Measurements from ENCODE around the gene IQSEC1.

Gene IQSEC1

DNA sequence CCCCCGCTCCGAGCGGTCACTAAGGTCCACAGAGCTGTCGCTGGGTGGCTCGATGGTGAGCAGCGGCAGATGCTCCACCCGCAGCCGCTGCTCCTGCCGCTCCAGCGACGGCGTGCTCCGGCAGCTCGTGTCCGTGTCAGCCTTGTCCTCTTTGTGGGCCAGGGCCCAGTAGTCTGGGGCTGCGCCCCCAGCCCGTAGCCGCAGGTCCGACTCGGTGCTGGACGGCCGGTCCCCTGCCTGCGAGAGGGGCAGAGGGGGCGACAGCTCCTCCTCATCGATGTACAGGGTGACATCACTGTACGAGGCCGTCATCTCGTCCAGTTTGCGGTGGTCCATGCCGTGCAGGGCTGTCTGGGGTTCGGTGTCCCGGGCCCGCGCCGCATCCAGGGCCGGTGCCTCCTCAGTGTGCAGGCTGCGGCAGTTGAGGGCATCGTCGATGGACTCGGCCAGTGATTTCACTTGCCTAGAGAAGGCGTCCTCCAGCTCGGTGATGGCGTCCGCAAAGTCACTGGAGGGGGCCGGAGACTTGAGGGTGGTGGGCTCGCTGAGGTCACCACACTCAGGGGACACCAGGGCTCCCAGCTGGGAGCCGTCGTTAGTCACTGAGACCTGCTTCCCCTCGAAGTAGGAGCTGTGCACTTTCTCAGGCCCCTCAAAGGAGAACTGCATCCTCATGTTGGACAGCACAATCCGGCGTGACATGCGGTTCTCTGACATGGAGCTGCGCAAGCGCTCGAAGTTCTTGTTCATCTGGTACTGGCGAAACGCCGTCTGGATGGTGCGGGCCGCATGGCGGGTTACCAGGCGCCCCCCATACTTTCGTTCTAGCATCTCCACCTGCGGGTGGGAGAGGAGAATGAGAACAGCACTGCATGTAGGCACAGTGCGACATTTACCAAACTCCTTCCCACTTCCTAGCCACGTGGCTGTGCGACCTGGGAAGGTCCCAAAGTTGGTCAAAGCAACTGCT, 137.1 kb downstream of the IQSEC1 start:
- TF ChIP-seq, protein P1, sequence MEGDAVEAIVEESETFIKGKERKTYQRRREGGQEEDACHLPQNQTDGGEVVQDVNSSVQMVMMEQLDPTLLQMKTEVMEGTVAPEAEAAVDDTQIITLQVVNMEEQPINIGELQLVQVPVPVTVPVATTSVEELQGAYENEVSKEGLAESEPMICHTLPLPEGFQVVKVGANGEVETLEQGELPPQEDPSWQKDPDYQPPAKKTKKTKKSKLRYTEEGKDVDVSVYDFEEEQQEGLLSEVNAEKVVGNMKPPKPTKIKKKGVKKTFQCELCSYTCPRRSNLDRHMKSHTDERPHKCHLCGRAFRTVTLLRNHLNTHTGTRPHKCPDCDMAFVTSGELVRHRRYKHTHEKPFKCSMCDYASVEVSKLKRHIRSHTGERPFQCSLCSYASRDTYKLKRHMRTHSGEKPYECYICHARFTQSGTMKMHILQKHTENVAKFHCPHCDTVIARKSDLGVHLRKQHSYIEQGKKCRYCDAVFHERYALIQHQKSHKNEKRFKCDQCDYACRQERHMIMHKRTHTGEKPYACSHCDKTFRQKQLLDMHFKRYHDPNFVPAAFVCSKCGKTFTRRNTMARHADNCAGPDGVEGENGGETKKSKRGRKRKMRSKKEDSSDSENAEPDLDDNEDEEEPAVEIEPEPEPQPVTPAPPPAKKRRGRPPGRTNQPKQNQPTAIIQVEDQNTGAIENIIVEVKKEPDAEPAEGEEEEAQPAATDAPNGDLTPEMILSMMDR (IDR thresholded peaks at IDR 0.05; ENCODE audit: extremely low read depth, missing control alignments) = no peak
- DNase-seq (ENCODE audit: low spot score) = no peak

DNA sequence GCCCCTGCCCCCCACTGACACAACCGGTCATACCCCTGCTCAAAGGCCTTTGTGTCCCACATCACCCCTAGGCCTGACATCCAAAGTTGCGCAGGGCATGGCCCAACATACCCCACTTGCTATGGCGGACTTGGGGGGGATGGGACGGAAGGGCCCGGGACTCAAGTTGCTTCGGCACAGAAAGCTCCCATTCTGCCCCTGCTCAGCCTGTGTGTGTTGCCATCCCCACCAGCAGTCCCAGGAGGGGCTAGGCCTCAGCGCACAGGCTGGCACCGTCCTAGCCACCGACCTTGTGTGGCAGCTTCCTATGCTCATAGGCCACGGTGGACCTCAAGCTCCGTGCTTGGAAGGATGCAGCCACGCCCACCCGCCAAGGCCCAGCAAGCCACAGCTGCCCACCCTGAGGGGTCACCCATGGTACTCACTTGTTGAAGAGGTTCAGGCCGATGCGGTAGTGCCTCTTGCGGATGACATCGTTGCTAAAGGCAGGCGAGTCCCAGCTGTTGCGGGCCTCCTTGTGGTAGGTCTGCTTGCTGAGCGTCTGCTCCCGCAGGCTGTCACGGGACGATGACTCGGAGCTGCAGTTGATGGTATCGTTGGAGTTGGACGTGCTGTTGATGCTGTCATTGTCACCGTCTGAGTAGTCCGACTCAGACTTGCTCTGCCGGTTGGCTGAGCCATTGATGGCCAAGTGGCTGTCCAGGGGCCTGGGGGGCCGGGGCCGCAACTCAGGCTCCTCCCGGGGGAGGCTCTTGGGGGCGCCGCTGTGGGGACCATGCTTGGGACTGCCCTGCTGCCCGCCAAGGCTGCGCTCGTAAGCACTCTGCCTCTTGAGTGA, 138.0 kb downstream of the IQSEC1 start:
- DNase-seq (ENCODE audit: low spot score) = no peak
- TF ChIP-seq, protein P1 (IDR thresholded peaks at IDR 0.05; ENCODE audit: extremely low read depth, missing control alignments) = no peak

DNA sequence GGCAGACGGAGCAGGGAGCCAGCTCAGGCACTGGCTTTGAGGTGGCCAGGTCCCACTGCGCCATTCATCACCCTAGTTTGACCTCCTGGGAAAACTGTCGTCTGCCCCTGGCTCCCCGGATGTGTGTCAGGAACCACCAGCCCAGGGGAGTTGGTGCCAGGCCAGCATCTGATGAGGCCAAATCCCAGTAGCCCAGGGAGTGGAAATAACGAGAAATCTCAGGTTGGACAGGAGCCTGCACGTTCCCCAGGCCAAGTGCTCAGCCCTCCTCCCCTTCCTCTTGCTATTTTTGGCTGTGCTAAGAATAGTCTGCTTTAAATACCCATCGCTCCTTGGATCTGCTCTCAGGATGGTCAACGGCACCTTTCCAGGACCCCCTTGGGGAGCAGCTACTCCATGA, 138.8 kb downstream of the IQSEC1 start:
- DNase-seq (ENCODE audit: low spot score) = no peak
- TF ChIP-seq, protein P1 (IDR thresholded peaks at IDR 0.05; ENCODE audit: extremely low read depth, missing control alignments) = no peak

DNA sequence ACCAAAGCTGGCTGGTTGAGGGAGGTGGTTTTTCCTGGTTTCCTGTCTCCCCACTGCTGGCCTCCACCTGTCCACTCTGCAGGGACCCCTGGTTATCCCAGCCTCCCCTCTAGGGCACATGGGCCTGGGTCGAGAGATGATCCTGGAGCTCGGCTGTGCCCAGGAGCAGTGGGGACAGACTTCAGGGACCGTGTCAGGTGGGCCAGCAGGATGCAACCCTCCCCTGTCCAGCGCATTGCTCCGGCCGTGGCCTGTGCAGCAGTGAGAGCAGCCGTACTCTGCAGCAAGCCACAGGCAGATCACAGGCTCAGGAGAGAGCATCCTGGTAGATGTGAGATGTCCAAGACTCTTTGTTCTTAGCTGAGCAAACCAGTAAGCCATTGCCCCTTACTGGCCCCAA, 139.3 kb downstream of the IQSEC1 start:
- DNase-seq (ENCODE audit: low spot score) = no peak
- TF ChIP-seq, protein P1 (IDR thresholded peaks at IDR 0.05; ENCODE audit: extremely low read depth, missing control alignments) = no peak

DNA sequence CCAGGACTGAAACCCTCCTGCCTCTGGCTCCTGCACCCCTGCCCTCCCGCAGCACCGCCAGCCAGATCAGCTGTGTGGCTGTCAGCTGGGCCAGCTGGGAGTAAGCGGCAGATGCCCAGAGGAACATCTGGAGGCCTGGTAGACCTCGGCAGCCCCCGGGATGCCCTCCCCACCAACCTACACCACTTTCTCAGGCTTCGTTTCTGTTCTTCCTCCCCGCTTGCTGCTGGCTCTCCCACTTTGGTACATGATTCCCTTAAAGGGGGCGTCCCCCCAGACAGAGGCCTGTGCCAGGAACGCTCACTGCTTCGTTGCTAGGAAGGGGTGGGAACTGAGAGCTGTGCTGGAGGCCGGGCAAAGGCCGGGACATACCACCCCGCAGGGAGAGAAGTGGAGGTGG, 140.5 kb downstream of the IQSEC1 start:
- DNase-seq (ENCODE audit: low spot score) = no peak
- TF ChIP-seq, protein P1 (IDR thresholded peaks at IDR 0.05; ENCODE audit: extremely low read depth, missing control alignments) = no peak

DNA sequence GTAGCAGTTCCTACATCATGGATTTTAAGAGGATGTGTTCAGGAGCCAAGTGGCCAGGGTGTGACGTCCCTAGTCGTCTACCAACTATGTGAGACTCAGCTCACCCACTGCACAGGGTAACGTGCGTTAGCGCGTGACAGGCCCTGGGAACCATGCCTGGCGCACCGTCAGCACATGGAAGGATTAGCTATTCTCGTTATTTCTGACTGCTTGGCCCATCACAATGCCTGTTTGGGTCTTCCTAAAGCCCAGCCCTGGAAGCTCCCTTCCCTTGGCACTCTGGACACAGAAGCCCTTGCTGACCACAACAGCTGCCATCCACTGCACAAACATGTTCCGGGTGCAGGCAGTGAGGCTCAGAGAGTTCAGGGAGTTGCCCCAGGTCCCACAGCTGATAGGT, 140.9 kb downstream of the IQSEC1 start:
- no peak for DNase-seq (ENCODE audit: low spot score)
- TF ChIP-seq, protein P1 (IDR thresholded peaks at IDR 0.05; ENCODE audit: extremely low read depth, missing control alignments) = no peak

Data from GM20000 (cell line).